ENCODE data around the gene KRT74.

GRCh38 chr12:52566847-52567291, 6.8 kb downstream of the KRT74 start:
- no peak for TF ChIP-seq POLR2A (IDR thresholded peaks at IDR 0.05)
- no peak for TF ChIP-seq CTCF (IDR thresholded peaks at IDR 0.05 in 8 of 11, conservative IDR thresholded peaks at IDR 0.05 in 3 of 11)
- peak in 2 of 3 donors; percentile 25 to 36 for TF ChIP-seq POLR2AphosphoS5 (IDR thresholded peaks at IDR 0.05)
